BJ (cell line): ENCODE data around the gene PPP1R12B. TPM values are rescaled to one million over a fixed set of nuclear protein-coding genes. Genes with fewer than 3 reads are reported as not detected.
"Not testable (repeated sequence)": the region's sequence is repeated elsewhere in the genome, so short reads cannot be mapped to it uniquely, and the experiment has no call there.

Source experiments
- CTCF ChIA-PET: fragments of 350-600 bp; formaldehyde crosslinking; extraction: SDS; loops from one replicate; lab custom pipeline; 2021; ENCODE audit warnings: antibody characterized with exemption, inconsistent platforms; lab: Yijun Ruan, JAX
- POLR2A ChIA-PET: fragments of 300-600 bp; sonication (Branson Sonifier 250); formaldehyde crosslinking; extraction: SDS; loops from one replicate; lab custom pipeline; 2021; ENCODE audit warnings: antibody characterized with exemption; lab: Charles Lee
- DNase-seq: peaks from one replicate; pipeline ENCODE4 v3.0.0-alpha.2; 2011; ENCODE audit warnings: low read depth
- H3K27me3 ChIP-seq: 2 replicates; pipeline ENCODE4 v1.6.0; 2011; ENCODE audit warnings: low read length; ENCODE audit not compliant: control insufficient read depth, insufficient read depth
- H3K36me3 ChIP-seq: 2 replicates; pipeline ENCODE4 v1.5.1; 2011; ENCODE audit warnings: low read length; ENCODE audit not compliant: control insufficient read depth, insufficient read depth
- H3K4me3 ChIP-seq: 2 replicates; pipeline ENCODE4 v1.5.1; 2011; ENCODE audit warnings: low read depth, mild to moderate bottlenecking, control low read depth, low read length
- polyA plus RNA-seq: library from polyadenylated mRNA; depleted of rRNA; stranded (reverse); fragments of >200 nt; gene quantifications from 2 replicates; pipeline ENCODE4 v1.2.3, GENCODE V29; 2011
- TF ChIP-seq, protein P1 (sequence below): IDR thresholded peaks from 2 replicates; pipeline ENCODE4 v1.5.1; 2011; ENCODE audit warnings: low read depth, mild to moderate bottlenecking, control low read depth, inconsistent platforms, low read length, moderate library complexity; ENCODE audit not compliant: insufficient read depth

Gene PPP1R12B
- polyA plus RNA-seq, 1 experiment: 9.4 TPM

- DNase-seq, H3K4me3 ChIP-seq, H3K36me3 ChIP-seq, POLR2A ChIA-PET, H3K27me3 ChIP-seq, CTCF ChIA-PET: not testable (repeated sequence)
These were observed 71.2 kb downstream of the PPP1R12B start for GRCh38 chr1:202419731-202420130.

GRCh38 chr1:202420422-202421094, 72.1 kb downstream of the PPP1R12B start:
- DNase-seq, CTCF ChIA-PET, H3K27me3 ChIP-seq, H3K4me3 ChIP-seq, H3K36me3 ChIP-seq: not testable (repeated sequence)
- POLR2A ChIA-PET: interaction anchor here (0.6 kb wide), 1 partner anchor 1374 kb away, joined by 16 read pairs; no protein-coding TSS in a partner anchor

DNA sequence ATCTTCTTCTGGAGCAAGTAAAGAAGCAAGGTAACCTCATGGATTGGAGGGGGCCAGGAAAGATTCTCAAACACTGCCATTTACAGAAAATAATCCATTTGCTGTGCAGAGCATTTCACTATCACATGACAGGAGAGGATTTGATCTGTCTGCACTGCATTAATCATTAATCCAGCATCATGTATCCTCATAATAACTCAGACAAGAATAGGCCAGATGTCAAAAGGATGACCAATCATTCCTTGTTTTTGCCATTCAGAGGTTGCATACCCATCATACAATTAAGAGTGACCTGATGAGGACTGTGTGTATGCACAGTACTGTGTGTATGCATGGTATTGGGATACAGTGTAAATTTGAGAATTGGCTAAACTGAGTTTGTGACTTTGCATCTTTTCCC, 74.2 kb downstream of the PPP1R12B start:
- CTCF ChIA-PET, DNase-seq, POLR2A ChIA-PET, H3K4me3 ChIP-seq, H3K27me3 ChIP-seq, H3K36me3 ChIP-seq: not testable (repeated sequence)

DNA sequence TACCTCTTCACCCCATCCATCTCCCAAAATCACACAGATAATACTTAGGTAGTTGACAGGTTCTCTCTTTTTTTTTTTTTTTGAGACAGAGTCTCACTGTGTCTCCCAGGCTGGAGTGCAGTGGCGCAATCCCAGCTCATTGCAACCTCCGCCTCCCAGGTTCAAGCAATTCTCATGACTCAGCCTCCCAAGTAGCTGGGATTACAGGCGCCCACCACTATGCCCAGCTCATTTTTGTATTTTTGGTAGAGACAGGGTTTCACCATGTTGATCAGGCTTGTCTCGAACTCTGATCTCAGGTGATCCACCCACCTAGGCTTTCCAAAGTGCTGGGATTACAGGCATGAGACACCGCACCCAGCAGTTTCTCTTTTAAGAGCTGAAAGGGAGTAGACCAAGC, 75.8 kb downstream of the PPP1R12B start:
- POLR2A ChIA-PET, H3K36me3 ChIP-seq, H3K4me3 ChIP-seq, DNase-seq, H3K27me3 ChIP-seq, CTCF ChIA-PET: not testable (repeated sequence)

DNA sequence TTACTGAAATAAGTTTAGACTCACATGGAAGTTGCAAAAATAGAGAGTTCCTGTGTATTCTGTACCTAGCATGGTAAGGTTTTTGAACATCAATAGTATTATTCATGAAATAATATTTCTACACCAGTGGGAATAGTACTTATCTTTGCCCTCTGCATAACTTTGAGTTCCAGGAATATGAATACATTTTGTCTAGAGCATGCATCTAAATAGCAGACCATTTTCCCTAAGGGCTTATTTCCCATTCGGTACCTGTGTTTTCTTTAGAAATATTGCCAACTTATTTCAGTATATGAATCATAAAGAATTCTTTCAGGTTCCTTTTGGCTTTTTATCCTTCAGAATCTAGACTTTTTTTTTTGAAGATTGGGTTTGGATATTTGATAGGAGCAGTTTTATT, 81.6 kb downstream of the PPP1R12B start:
- H3K27me3 ChIP-seq, H3K36me3 ChIP-seq, POLR2A ChIA-PET, H3K4me3 ChIP-seq, DNase-seq, CTCF ChIA-PET: not testable (repeated sequence)

DNA sequence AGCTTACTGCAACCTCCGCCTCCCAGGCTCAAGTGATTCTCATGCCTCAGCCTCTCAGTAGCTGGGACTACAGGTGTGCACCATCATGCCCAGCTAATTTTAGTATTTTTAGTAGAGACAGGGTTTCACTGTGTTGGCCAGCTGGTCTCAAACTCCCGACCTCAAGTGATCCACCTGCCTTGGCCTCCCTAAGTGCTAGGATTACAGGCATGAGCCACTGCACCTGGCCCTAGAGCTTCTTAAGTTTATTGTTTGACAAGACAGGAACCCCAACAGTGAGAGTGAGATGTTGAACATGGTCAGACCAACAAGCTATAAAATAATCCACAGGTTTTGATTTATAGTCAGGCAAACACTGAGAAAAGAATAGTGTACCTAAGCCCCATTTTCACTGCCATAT, 83.8 kb downstream of the PPP1R12B start:
- DNase-seq, H3K36me3 ChIP-seq, H3K27me3 ChIP-seq, POLR2A ChIA-PET, H3K4me3 ChIP-seq: not testable (repeated sequence)
- CTCF ChIA-PET: interaction anchor here (1.4 kb wide), 1 partner anchor 287 kb away, joined by 3 read pairs; no protein-coding TSS in a partner anchor

GRCh38 chr1:202433155-202434043, 84.9 kb downstream of the PPP1R12B start:
- no peak overlapping the region for H3K4me3 ChIP-seq
- ChIA-PET POLR2A (no interaction called here), CTCF (interaction anchor here (1.1 kb wide), 1 partner anchor 10 kb away, joined by 3 read pairs; no protein-coding TSS in a partner anchor)
- H3K27me3 ChIP-seq: no peaks in the 10 kb centered on the region
- TF ChIP-seq, protein P1, sequence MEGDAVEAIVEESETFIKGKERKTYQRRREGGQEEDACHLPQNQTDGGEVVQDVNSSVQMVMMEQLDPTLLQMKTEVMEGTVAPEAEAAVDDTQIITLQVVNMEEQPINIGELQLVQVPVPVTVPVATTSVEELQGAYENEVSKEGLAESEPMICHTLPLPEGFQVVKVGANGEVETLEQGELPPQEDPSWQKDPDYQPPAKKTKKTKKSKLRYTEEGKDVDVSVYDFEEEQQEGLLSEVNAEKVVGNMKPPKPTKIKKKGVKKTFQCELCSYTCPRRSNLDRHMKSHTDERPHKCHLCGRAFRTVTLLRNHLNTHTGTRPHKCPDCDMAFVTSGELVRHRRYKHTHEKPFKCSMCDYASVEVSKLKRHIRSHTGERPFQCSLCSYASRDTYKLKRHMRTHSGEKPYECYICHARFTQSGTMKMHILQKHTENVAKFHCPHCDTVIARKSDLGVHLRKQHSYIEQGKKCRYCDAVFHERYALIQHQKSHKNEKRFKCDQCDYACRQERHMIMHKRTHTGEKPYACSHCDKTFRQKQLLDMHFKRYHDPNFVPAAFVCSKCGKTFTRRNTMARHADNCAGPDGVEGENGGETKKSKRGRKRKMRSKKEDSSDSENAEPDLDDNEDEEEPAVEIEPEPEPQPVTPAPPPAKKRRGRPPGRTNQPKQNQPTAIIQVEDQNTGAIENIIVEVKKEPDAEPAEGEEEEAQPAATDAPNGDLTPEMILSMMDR: no peak
- no peaks in the 10 kb centered on the region; the same call in 1 of the 2 replicates for H3K36me3 ChIP-seq
- DNase-seq: no peak

- TF ChIP-seq, protein P1: no peak
- DNase-seq: no peak
These were observed 85.6 kb downstream of the PPP1R12B start for GRCh38 chr1:202434059-202434458.

More at GRCh38 chr1:202434059-202434458, 85.6 kb downstream of the PPP1R12B start:
- ChIA-PET POLR2A (interaction anchor here (0.6 kb wide), 1 partner anchor 143 kb away, joined by 6 read pairs; no protein-coding TSS in a partner anchor), CTCF (interaction anchor here (1.1 kb wide), 1 partner anchor 10 kb away, joined by 3 read pairs; no protein-coding TSS in a partner anchor)
- Histone ChIP-seq H3K36me3 (peaks cover 5% of the 10 kb centered on the region; the same call in 1 of the 2 replicates), H3K27me3 (no peaks in the 10 kb centered on the region), H3K4me3 (no peak overlapping the region)
